Ishikawa (cell line): Measurements from ENCODE around the gene KCNG4.

ENCODE experiments used
- EP300 ChIP-seq: IDR thresholded peaks from 2 replicates; pipeline ENCODE4 v1.6.1; 2012; ENCODE audit warnings: borderline replicate concordance
- FOXM1 ChIP-seq: IDR thresholded peaks from 2 replicates; pipeline ENCODE4 v1.6.1; 2012; ENCODE audit warnings: low read depth, borderline replicate concordance
- NFIC ChIP-seq: IDR thresholded peaks from 2 replicates; pipeline ENCODE4 v1.6.1; 2012
- RAD21 ChIP-seq: IDR thresholded peaks from 2 replicates; pipeline ENCODE4 v1.6.1; 2012; ENCODE audit warnings: low read depth
- TAF1 ChIP-seq: IDR thresholded peaks from 2 replicates; pipeline ENCODE4 v1.6.1; 2012; ENCODE audit warnings: low read depth, mild to moderate bottlenecking
- YY1 ChIP-seq: IDR thresholded peaks from 2 replicates; pipeline ENCODE4 v1.6.1; 2012; ENCODE audit warnings: low read depth
- ZBTB7A ChIP-seq: IDR thresholded peaks from 2 replicates; pipeline ENCODE4 v1.6.1; 2012; ENCODE audit warnings: low read depth
- TF ChIP-seq, protein P1 (sequence below): IDR thresholded peaks from 2 replicates; pipeline ENCODE4 v1.6.1; 2012; ENCODE audit warnings: low read depth, mild to moderate bottlenecking
- TF ChIP-seq, protein P2 (sequence below): IDR thresholded peaks from 2 replicates; pipeline ENCODE4 v1.6.1; 2012

- TF ChIP-seq, protein P1, sequence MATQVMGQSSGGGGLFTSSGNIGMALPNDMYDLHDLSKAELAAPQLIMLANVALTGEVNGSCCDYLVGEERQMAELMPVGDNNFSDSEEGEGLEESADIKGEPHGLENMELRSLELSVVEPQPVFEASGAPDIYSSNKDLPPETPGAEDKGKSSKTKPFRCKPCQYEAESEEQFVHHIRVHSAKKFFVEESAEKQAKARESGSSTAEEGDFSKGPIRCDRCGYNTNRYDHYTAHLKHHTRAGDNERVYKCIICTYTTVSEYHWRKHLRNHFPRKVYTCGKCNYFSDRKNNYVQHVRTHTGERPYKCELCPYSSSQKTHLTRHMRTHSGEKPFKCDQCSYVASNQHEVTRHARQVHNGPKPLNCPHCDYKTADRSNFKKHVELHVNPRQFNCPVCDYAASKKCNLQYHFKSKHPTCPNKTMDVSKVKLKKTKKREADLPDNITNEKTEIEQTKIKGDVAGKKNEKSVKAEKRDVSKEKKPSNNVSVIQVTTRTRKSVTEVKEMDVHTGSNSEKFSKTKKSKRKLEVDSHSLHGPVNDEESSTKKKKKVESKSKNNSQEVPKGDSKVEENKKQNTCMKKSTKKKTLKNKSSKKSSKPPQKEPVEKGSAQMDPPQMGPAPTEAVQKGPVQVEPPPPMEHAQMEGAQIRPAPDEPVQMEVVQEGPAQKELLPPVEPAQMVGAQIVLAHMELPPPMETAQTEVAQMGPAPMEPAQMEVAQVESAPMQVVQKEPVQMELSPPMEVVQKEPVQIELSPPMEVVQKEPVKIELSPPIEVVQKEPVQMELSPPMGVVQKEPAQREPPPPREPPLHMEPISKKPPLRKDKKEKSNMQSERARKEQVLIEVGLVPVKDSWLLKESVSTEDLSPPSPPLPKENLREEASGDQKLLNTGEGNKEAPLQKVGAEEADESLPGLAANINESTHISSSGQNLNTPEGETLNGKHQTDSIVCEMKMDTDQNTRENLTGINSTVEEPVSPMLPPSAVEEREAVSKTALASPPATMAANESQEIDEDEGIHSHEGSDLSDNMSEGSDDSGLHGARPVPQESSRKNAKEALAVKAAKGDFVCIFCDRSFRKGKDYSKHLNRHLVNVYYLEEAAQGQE, result no peak
- TF ChIP-seq NFIC, result no peak
- no peak for TF ChIP-seq YY1
- TF ChIP-seq FOXM1, result no peak
- TF ChIP-seq ZBTB7A, result no peak
- TF ChIP-seq, protein P2, sequence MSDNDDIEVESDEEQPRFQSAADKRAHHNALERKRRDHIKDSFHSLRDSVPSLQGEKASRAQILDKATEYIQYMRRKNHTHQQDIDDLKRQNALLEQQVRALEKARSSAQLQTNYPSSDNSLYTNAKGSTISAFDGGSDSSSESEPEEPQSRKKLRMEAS, result no peak
- no peak for TF ChIP-seq EP300
- TF ChIP-seq TAF1, result no peak
- no peak for TF ChIP-seq RAD21
These were observed 32.6 kb downstream of the KCNG4 start for GRCh38 chr16:84207251-84207650.
